Loucy (cell line): ENCODE data around the gene TIMM29.

ENCODE experiments used
- H2AFZ ChIP-seq: fragments of 200-600 bp; sonication (generic); 2 replicates; pipeline ENCODE4 v1.6.0; 2016; ENCODE audit warnings: antibody characterized with exemption, mild to moderate bottlenecking, low read length, moderate library complexity
- H3F3A ChIP-seq: fragments of 200-600 bp; 2 replicates; pipeline ENCODE4 v1.6.0; 2016; ENCODE audit warnings: antibody characterized with exemption, low read depth, mild to moderate bottlenecking
- H3K27me3 ChIP-seq: fragments of 200-600 bp; sonication (generic); 2 replicates; pipeline ENCODE4 v1.6.1; 2014; ENCODE audit warnings: low read length, mild to moderate bottlenecking; ENCODE audit not compliant: insufficient read depth, poor library complexity, severe bottlenecking
- H3K36me3 ChIP-seq: fragments of 200-600 bp; sonication (generic); 2 replicates; pipeline ENCODE4 v1.6.1; 2016; ENCODE audit warnings: low read length; ENCODE audit not compliant: insufficient read depth
- H3K4me1 ChIP-seq: fragments of 200-600 bp; sonication (generic); 2 replicates; pipeline ENCODE4 v1.5.1; 2014; ENCODE audit warnings: low read length, mild to moderate bottlenecking; ENCODE audit not compliant: insufficient read depth, poor library complexity, severe bottlenecking
- H3K4me2 ChIP-seq: fragments of 200-600 bp; sonication (generic); 2 replicates; pipeline ENCODE4 v1.6.0; 2014; ENCODE audit warnings: antibody characterized with exemption, low read length, low read depth, mild to moderate bottlenecking; ENCODE audit not compliant: poor library complexity, severe bottlenecking
- H3K4me3 ChIP-seq: fragments of 200-600 bp; sonication (generic); 2 replicates; pipeline ENCODE4 v1.5.1; 2014; ENCODE audit warnings: low read length, mild to moderate bottlenecking, mixed read lengths; ENCODE audit not compliant: poor library complexity, severe bottlenecking
- H3K79me2 ChIP-seq: fragments of 200-600 bp; sonication (generic); 2 replicates; pipeline ENCODE4 v1.6.1; 2014; ENCODE audit warnings: low read length; ENCODE audit not compliant: insufficient read depth
- H3K9ac ChIP-seq: fragments of 200-600 bp; sonication (generic); 2 replicates; pipeline ENCODE4 v1.6.0; 2014; ENCODE audit warnings: mild to moderate bottlenecking, low read depth, low read length, moderate library complexity; ENCODE audit not compliant: poor library complexity, severe bottlenecking
- H3K9me2 ChIP-seq: fragments of 200-600 bp; sonication (generic); replicated peaks from 2 replicates; pipeline ENCODE4 v1.6.1; 2016; ENCODE audit warnings: low read depth, low read length, mixed read lengths
- H3K9me3 ChIP-seq: fragments of 200-600 bp; sonication (generic); 2 replicates; pipeline ENCODE4 v1.6.1; 2014; ENCODE audit warnings: mild to moderate bottlenecking, antibody characterized with exemption, low read length, low read depth; ENCODE audit not compliant: insufficient read depth
- H4K20me1 ChIP-seq: fragments of 200-600 bp; sonication (generic); 2 replicates; pipeline ENCODE4 v1.6.0; 2014; ENCODE audit warnings: antibody characterized with exemption, low read length, mild to moderate bottlenecking; ENCODE audit not compliant: insufficient read depth, poor library complexity, severe bottlenecking
- CTCF ChIP-seq: fragments of 200-600 bp; sonication (generic); conservative IDR thresholded peaks from 2 replicates; pipeline ENCODE4 v1.5.1; 2014; ENCODE audit warnings: mild to moderate bottlenecking, antibody characterized with exemption, low read length
- EZH2phosphoT487 ChIP-seq: fragments of 200-600 bp; IDR thresholded peaks from 2 replicates; pipeline ENCODE4 v1.6.1; 2018; ENCODE audit warnings: antibody characterized with exemption, mild to moderate bottlenecking, moderate library complexity, borderline replicate concordance

TIMM29 gene

GRCh38 chr19:10915130-10916091 lies 13.2 kb upstream of the TIMM29 start:
- H3K9me3 ChIP-seq = no peaks in the 10 kb centered on the region
- no peak overlapping the region for H3K9ac ChIP-seq
- no peak overlapping the region for H3K4me3 ChIP-seq
- TF ChIP-seq CTCF (no peak), EZH2phosphoT487 (no peak)
- no peak overlapping the region for H3K4me2 ChIP-seq
- no peaks in the 10 kb centered on the region for H3K79me2 ChIP-seq
- no peaks in the 10 kb centered on the region for H3K4me1 ChIP-seq
- H4K20me1 ChIP-seq = no peaks in the 10 kb centered on the region
- no peaks in the 10 kb centered on the region for H3F3A ChIP-seq
- no peak overlapping the region for H2AFZ ChIP-seq
- peaks cover 55% of the 10 kb centered on the region; the same call in 1 of the 2 replicates for H3K36me3 ChIP-seq
- no peaks in the 10 kb centered on the region for H3K9me2 ChIP-seq
- no peaks in the 10 kb centered on the region for H3K27me3 ChIP-seq

GRCh38 chr19:10916602-10917001 lies 12.0 kb upstream of the TIMM29 start:
- H3K36me3 ChIP-seq = peaks cover 54% of the 10 kb centered on the region; the same call in 1 of the 2 replicates
- H3K9me2 ChIP-seq = no peaks in the 10 kb centered on the region
- no peaks in the 10 kb centered on the region for H3K4me1 ChIP-seq
- no peaks in the 10 kb centered on the region for H4K20me1 ChIP-seq
- H3F3A ChIP-seq = no peaks in the 10 kb centered on the region
- no peaks in the 10 kb centered on the region for H3K9me3 ChIP-seq
- no peak for TF ChIP-seq CTCF
- no peak for TF ChIP-seq EZH2phosphoT487
- H3K9ac ChIP-seq = no peak overlapping the region
- no peaks in the 10 kb centered on the region for H3K79me2 ChIP-seq
- no peak overlapping the region for H3K4me3 ChIP-seq
- no peak overlapping the region for H2AFZ ChIP-seq
- H3K27me3 ChIP-seq = no peaks in the 10 kb centered on the region
- no peak overlapping the region for H3K4me2 ChIP-seq

- TF ChIP-seq CTCF (no peak), EZH2phosphoT487 (no peak)
- no peak overlapping the region for H3K4me3 ChIP-seq
Observed at GRCh38 chr19:10918359-10918758, 10.3 kb upstream of the TIMM29 start.

More at GRCh38 chr19:10918359-10918758, 10.3 kb upstream of the TIMM29 start:
- Histone ChIP-seq H2AFZ (no peak overlapping the region), H3K79me2 (no peaks in the 10 kb centered on the region), H3K36me3 (peaks cover 41% of the 10 kb centered on the region; the same call in 1 of the 2 replicates), H3K4me2 (no peak overlapping the region), H4K20me1 (no peaks in the 10 kb centered on the region), H3K9ac (no peak overlapping the region), H3K4me1 (no peaks in the 10 kb centered on the region), H3K9me3 (no peaks in the 10 kb centered on the region), H3F3A (no peaks in the 10 kb centered on the region), H3K9me2 (no peaks in the 10 kb centered on the region), H3K27me3 (no peaks in the 10 kb centered on the region)
